Smooth muscle cell of the pulmonary artery (primary cell): Measurements from ENCODE around the gene EPB41L2. TPM values are rescaled to one million over a fixed set of nuclear protein-coding genes. Genes with fewer than 3 reads are reported as not detected.

Experiments
- total RNA-seq: library from RNA; depleted of rRNA; stranded (reverse); fragments of >200 nt; gene quantifications from 2 replicates; pipeline ENCODE4 v1.2.3, GENCODE V29; 2014

EPB41L2 gene
- total RNA-seq = 60.3 and 140 TPM in 2 replicates

GRCh38 chr6:131063028-131063763 lies at the start of gene EPB41L2:
TSS of gene EPB41L2 (minus strand) at chr6:131063245. CDS start at chr6:130956485, 106,760 bp downstream.

GRCh38 chr6:130827247-130828149 lies 235.5 kb downstream of the EPB41L2 start, which contains the start of gene SMLR1:
TSS of gene SMLR1 (plus strand) at chr6:130827406. CDS start at chr6:130827414, 8 bp downstream.

Other genes with a start within 250 kb of the EPB41L2 start
- not detected in 2 replicates for gene SMLR1, start 235.8 kb downstream of the EPB41L2 start, total RNA-seq
- 2.0 and 3.6 TPM in 2 replicates for gene AKAP7, start 72.2 kb upstream of the EPB41L2 start, total RNA-seq